ENCODE measurements around the gene CTIF.
"Not testable (repeated sequence)": the region's sequence is repeated elsewhere in the genome, so short reads cannot be mapped to it uniquely, and the experiment has no call there.

The CTIF gene

DNA sequence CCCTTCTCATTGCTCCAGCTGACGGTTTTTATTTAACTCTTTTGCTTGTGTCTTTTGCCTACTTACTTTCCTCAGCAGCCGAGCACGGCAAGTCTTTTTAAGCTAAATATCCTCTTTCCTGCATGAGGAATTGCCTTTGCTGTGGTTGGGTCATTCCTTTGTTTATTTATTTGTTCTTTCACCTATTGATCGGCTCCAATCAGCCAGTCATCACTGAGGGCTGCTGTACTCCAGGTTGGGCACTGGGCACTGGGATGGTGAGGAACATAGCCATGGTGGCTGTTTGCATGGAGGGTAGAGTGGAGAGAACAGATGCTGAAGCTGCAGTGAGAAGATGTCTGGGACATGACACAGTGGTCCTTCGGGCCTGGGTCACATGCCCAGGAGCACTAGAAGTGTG lies 105.2 kb downstream of the CTIF start:
- DNase-seq (ENCODE audit: low read depth) = no peak

DNA sequence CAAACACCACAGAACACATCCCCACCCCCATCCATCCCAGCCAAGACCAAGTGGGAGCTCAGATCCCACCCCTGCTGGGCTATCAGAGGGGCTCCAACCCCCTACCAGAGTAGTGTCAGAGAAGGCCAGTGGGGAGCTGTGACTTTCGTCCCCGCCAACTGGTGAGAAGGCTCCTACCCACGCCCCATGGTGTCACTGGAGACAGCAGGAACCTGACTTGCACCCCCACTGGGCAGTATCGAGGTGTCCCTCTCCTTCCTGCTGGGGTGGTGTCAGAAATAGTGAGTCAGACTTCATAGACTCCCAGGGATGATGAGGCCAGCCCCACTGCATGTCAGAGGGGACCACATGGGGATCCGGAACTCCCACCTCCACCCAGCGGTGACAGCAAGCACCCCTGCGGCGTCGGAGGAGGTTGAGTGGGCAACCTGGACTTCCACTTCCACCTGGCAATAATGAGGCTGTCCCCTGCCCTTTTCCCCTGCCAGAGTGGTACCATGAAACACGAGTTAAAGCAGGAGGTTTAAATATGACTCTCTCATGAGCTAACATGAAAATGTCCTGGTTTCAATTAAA lies 106.7 kb downstream of the CTIF start:
- DNase-seq (ENCODE audit: low read depth) = no peak

- DNase-seq (ENCODE audit: low read depth) = no peak
These were observed 108.1 kb downstream of the CTIF start for GRCh38 chr18:48646976-48647375.

GRCh38 chr18:48649231-48649630 lies 110.4 kb downstream of the CTIF start:
- DNase-seq (ENCODE audit: low read depth) = no peak

- DNase-seq (ENCODE audit: low read depth) = not testable (repeated sequence)
These were observed 115.8 kb downstream of the CTIF start for GRCh38 chr18:48654591-48654990.

DNA sequence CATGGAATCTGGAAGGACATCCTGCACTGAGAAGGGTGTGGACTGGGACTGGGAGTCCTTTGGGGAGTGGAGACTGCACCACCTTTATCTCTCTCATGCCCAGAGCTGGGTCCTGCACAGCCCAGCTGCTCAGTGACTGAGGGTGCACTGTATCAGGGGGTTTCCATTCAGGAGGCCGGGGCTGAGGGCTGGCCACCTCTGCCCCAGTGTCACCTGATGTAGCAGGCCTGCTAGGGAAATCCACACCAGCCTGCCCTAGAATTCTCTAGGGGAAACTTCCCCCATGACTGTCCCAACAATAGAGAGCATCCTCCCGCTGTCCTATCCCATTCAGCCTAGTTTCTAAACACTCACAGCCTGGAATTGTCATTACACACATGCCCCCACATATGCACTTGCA lies 116.7 kb downstream of the CTIF start:
- DNase-seq (ENCODE audit: low read depth) = no peak

DNA sequence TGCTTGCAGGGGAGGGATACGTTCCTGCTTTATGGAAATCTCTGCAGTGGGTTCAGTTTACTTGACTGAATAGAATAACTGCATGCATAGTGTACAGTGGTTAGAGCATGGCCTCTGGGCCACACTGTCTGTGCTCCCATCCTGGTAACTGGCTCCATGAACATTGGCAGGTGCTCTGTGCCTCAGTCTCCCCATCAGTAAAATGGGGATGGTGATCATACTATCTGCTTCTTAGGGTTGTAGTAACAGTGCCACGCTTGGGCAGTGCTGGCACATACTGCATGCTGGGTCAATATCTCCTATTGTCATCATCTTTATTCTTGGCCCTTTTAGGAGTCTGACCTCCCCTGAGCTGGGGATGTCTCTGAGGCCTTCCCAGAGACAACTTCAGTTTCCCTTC lies 117.3 kb downstream of the CTIF start:
- no peak for DNase-seq (ENCODE audit: low read depth)

- no peak for DNase-seq (ENCODE audit: low read depth)
These were observed 117.8 kb downstream of the CTIF start for GRCh38 chr18:48656582-48656981.

DNA sequence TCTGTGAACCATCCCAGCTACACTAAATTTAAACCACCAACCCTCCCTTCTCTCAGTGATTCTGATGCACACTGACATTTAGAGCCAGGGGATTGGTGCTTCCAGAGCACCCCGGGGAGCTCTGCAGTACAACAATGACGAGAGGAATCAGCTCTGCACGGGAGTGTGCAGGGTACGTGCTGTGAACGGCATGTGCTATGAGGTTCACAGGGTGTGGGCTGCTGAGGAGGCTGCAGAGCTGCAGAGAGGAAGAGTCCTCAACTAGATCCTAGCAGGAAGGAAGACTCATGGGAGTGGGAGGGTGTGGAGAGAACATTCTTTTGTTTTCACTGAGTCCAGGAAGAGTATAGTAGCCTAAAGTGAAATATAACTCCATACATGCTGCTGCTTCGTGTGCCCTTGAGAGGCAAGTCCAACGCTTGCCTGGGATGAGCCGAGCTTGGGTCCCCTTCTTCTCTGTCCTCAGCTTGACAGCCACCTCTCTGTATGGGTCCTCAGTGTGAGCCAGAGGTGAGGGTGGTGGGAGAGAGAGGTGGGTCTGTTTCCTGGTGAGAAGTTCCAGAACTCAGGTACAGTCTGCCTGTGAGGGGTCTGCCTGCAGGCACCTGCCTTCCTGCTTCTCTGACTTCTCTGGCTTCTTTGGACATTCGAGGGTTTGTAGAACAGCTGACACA lies 118.8 kb downstream of the CTIF start:
- no peak for DNase-seq (ENCODE audit: low read depth)

DNA sequence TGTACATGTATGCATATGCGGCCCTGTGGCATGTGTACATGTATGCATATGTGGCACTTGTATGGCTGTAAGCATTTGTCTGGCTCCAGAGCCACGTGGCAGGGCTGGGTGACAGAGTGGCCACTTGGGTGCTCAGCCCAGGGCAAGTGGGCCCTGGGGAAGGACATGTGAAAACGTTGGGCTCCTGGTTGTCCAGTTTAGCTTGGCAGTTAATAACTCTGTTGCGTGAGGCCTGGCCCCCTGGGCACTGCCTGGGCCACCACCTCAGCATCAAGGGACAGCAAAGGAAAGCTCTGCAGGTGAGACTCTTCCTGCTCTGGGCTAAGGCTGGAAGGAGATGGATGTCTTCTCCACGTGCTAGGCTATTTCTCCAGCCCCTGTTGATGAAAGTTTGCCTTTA lies 119.9 kb downstream of the CTIF start:
- no peak for DNase-seq (ENCODE audit: low read depth)

- no peak for DNase-seq (ENCODE audit: low read depth)
These were observed 120.6 kb downstream of the CTIF start for GRCh38 chr18:48659188-48660009.

DNA sequence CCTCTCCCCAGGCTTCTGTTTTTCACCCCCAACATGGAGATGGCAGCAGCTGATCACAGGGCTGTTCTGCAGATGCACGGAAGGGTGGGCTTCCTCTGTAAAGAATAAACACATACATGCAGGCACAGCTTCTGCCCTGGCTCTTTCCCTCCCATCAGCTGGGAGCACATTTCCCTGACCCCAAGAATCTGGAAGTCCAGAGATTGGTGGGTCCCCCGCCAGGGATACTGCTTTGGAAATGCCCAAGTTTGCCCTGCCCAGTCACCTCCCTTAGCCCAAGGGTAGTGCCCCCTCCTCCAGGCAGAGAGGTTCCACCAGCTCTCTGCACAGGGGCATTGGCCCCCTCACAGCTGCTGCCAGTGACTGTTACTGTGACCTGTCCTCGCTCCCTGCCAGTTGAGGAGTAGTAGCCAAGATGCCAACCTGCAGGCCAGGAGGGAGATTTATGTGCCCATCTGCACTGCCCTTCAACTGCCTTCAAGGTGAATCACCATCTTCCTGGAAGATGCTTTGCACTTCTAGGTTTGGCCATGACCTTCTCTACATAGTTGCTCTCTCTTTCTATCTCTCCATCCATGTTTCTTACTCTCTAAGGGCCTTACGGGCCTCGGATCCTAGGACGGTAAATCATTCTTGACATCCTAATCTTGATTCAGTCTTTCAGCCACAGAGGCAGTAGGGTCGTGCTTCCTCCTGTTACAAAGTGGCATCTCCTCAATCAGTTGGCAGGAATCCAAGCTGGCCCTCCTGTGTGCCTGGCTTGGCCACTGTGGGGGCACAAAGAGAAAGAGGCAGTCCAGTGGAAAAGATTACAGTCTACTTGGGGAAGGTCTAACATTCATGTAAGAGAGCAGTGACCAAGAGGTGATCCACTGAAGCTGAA lies 121.8 kb downstream of the CTIF start:
- DNase-seq (ENCODE audit: low read depth) = no peak

DNA sequence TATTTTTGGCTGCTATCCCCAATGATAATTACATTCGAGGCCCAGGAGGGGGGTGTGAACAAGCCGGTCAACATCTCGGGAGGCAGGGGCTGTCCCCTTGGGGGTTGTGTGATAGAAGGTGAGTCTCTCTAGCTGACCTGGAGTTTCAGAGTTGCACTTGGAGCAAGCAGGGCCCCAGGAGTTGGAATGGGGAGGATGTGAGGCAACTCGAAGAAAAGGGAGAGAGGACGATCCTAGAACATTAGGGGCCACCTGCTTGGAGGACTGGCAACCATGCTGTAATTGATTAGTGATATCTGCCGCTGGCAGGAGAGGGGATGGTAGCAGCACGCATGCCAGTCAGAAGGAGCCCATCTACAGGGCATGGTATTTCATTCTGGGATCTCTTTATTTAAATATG lies 122.6 kb downstream of the CTIF start:
- DNase-seq (ENCODE audit: low read depth) = no peak

DNA sequence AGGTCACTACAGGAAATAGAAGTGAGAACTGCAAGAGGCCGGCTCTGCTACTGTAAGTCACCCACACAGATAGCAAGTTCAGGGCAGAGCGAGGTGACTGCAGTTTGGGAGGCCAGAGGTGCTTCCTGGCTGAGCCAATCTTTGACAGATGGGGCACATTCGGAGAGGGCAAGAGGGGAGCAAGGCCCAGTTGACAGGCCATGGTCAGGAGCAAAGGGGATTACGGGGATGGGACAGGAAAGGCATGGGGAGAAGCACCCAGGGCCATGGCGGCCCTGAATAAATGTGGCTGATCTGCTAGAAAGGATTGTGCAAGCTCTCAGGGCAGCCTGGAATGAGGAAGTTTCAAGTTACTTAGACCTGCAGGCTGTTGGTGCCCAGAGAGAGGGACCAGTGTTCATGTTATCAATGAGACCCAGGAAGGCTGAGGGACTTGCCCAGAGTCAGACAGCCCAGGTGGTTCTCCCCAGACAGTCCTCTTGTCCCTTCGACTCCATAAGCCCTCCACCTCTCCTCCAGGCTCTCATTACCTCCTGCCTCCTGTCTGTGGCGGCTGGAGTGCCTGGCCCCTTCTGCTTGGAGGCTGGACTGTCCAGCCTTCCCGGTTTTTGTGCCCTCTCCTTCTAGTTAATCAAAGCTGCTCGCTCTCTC lies 123.3 kb downstream of the CTIF start:
- DNase-seq (ENCODE audit: low read depth) = no peak

GRCh38 chr18:48663096-48663930 lies 124.5 kb downstream of the CTIF start:
- no peak for DNase-seq (ENCODE audit: low read depth)

DNA sequence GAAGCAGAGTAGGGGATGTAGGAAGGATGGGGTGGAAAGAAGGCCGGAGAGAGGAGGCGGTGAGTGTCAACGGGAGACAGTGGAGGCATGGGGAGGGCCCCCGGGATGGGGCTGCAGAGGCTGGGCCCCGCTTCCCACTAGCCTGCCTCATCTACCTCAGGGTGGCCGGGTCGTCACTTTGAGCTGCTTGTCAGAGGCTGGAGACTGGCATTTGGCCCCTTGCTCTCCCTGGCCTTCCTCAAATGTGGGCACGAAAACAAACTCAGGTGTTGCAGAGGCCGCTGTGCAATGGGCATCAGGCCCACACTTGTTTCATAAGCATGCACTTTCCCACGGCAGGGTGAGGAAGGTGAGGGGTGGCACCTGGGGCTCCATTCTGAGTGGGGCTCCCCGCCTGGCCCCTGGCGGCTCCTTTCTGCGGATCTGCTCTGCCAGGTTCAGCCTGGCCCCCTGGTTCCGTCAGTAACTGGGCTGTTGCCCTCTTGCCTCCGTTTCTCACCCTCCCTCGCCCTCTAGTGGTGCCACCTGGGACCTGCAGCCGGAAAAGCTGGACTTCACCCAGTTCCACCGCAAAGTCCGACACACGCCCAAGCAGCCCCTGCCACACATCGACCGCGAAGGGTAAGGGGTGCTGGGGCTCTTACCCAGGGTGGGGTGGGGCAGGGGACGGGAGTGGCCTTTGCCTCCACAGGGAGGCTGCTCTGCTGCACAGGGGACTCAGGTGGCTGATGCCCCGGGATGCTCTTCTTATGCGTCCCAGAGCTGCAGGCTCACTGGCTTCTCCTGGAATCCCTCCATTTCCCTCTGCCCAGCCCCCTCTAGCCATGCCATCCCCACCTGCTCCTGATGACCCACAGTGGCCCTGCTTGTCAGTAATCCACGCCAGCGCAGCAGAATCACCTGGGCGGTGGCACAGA lies 125.4 kb downstream of the CTIF start:
- DNase-seq (ENCODE audit: low read depth) = peak; percentile 27

DNA sequence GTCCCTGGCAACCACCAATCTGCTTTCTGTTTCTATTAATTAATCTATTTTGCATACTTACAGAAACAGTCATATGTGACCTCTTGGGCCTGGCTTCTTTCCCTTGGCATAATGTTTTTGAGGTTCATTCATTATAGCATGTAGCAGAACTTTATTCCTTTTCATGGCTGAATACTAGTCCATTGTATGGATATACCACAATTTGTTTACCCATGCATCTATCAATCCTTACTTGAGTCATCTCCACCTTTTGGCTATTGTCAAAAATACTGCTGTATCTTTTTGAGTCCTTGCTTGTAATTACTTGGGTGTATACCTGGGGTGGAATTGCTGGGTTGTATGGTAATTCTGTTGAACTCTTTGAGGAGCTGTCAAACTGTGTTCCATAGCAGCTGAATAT lies 126.8 kb downstream of the CTIF start:
- DNase-seq (ENCODE audit: low read depth) = no peak

DNA sequence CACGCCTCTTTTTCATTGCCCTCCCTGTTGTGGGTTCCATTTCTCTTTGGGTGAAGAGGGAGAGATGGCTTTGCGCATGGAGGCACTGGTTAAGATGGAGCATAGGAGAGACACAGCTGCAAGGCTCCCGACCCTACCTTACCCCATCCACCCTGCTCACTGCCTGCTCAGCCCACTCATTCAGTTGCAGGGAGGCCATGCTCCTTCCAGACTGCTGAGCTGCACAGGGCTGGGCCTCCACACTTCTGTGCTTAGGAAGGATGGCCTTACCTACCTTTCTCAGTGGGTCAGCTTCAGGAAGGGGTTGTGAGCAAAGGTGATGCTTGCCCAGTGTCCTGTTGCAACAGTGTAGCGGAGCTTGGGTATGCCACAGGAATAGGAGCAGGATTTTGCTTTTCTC lies 127.8 kb downstream of the CTIF start:
- DNase-seq (ENCODE audit: low read depth) = no peak
